ENCODE measurements around the gene DBF4. TPM values are rescaled to one million over a fixed set of nuclear protein-coding genes. Genes with fewer than 3 reads are reported as not detected.

The DBF4 gene
- total RNA-seq, 1 experiment from 2014 or later = 48.8 TPM

- intact Hi-C loops (cut with micrococcal nuclease; ENCODE audit: unreplicated experiment) (no loop called here), in situ Hi-C loops (cut with HindIII; ENCODE audit: low pct_unique_long_range_greater_than_20kb, low sequenced_read_pairs) (no loop called here)
- ATAC-seq (no peak), DNase-seq (ENCODE audit: low read depth, low spot score) (no peak)
- H3K27ac ChIP-seq (ENCODE audit: low read length) = no peak overlapping the region
- H3K9me3 ChIP-seq (ENCODE audit: control insufficient read depth, insufficient read depth, low read depth, low read length) = no peaks in the 10 kb centered on the region
- no peaks in the 10 kb centered on the region for H3K36me3 ChIP-seq (ENCODE audit: control insufficient read depth, insufficient read depth, low read length)
- TF ChIP-seq TCF7L2 (IDR thresholded peaks at IDR 0.05; ENCODE audit: low read depth, low read length) (no peak), POLR2AphosphoS5 (IDR thresholded peaks at IDR 0.05; ENCODE audit: low read depth, low read length) (no peak), REST (IDR thresholded peaks at IDR 0.05; ENCODE audit: insufficient read depth in 1 of 2, low read depth in 2 of 2, low read length in 1 of 2) (no peak), SIN3A (IDR thresholded peaks at IDR 0.05; ENCODE audit: borderline replicate concordance, insufficient read depth, low read depth, low read length) (no peak)
- TF ChIP-seq, protein P1, sequence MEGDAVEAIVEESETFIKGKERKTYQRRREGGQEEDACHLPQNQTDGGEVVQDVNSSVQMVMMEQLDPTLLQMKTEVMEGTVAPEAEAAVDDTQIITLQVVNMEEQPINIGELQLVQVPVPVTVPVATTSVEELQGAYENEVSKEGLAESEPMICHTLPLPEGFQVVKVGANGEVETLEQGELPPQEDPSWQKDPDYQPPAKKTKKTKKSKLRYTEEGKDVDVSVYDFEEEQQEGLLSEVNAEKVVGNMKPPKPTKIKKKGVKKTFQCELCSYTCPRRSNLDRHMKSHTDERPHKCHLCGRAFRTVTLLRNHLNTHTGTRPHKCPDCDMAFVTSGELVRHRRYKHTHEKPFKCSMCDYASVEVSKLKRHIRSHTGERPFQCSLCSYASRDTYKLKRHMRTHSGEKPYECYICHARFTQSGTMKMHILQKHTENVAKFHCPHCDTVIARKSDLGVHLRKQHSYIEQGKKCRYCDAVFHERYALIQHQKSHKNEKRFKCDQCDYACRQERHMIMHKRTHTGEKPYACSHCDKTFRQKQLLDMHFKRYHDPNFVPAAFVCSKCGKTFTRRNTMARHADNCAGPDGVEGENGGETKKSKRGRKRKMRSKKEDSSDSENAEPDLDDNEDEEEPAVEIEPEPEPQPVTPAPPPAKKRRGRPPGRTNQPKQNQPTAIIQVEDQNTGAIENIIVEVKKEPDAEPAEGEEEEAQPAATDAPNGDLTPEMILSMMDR (IDR thresholded peaks at IDR 0.05) = no peak
- no peaks in the 10 kb centered on the region for H3K4me1 ChIP-seq (ENCODE audit: control insufficient read depth, insufficient read depth, low read length)
- BruUV-seq (replicated peaks) = no TSS peak
- no peaks in the 10 kb centered on the region for H3K27me3 ChIP-seq (ENCODE audit: control insufficient read depth, insufficient read depth, low read length)
- ChIA-PET POLR2A (no interaction called here), CTCF (no interaction called here)
- H3K4me3 ChIP-seq (ENCODE audit: low read depth in 2 of 2, low read length in 2 of 2) = no peak overlapping the region
These were observed 72.1 kb downstream of the DBF4 start for GRCh38 chr7:87948371-87948770.

Other genes with a start within 250 kb of the DBF4 start
- 0.15 TPM for gene RUNDC3B, start 248.1 kb upstream of the DBF4 start, total RNA-seq (2021; ENCODE audit: unreplicated experiment)
- 43.7 TPM for gene SLC25A40, start 133 bp upstream of the DBF4 start, total RNA-seq (2021; ENCODE audit: unreplicated experiment)
- gene ADAM22, start 57.8 kb downstream of the DBF4 start, total RNA-seq (2021; ENCODE audit: unreplicated experiment) = 4.2 TPM